Measurements from ENCODE around the gene FKBP1A. TPM values are rescaled to one million over a fixed set of nuclear protein-coding genes. Genes with fewer than 3 reads are reported as not detected.

FKBP1A gene
- total RNA-seq, 1 experiment from 2014 or later: 209 TPM

- no TSS peak for BruUV-seq (replicated peaks)
- H3K27me3 Mint-ChIP-seq (ENCODE audit: insufficient read depth, unreplicated experiment): no peaks in the 10 kb centered on the region
- peaks cover 14% of the 10 kb centered on the region for H3K36me3 Mint-ChIP-seq (ENCODE audit: insufficient read depth, unreplicated experiment)
- no peak overlapping the region for H3K4me3 Mint-ChIP-seq (ENCODE audit: unreplicated experiment)
- no peak for DNase-seq (ENCODE audit: unreplicated experiment)
- no peak for TF ChIP-seq CTCF (IDR thresholded peaks at IDR 0.05; ENCODE audit: unreplicated experiment)
- CTCF ChIA-PET: interaction anchor here (0.6 to 2.5 kb wide), 6 partner anchors 9 to 1002 kb away, joined by 3 to 7 read pairs (median 3); no protein-coding TSS in a partner anchor
- H3K4me1 Mint-ChIP-seq (ENCODE audit: insufficient read depth, unreplicated experiment): peaks cover 35% of the 10 kb centered on the region
- no peaks in the 10 kb centered on the region for H3K9me3 Mint-ChIP-seq (ENCODE audit: unreplicated experiment)
- intact Hi-C loops (cut with micrococcal nuclease): no loop called here
- POLR2A ChIA-PET: interaction anchor here (0.8 to 10.7 kb wide), 9 partner anchors 8 to 172 kb away, joined by 3 to 184 read pairs (median 13); partner anchors contain the start of genes FKBP1A and NSFL1C
- H3K27ac Mint-ChIP-seq (ENCODE audit: low read depth, unreplicated experiment): no peak overlapping the region
Observed at GRCh38 chr20:1331101-1331500, 61.8 kb downstream of the FKBP1A start.

- Mint-ChIP-seq H3K9me3 (ENCODE audit: unreplicated experiment) (no peaks in the 10 kb centered on the region), H3K4me1 (ENCODE audit: insufficient read depth, unreplicated experiment) (peaks cover 31% of the 10 kb centered on the region), H3K4me3 (ENCODE audit: unreplicated experiment) (peak overlapping the region; percentile 34), H3K36me3 (ENCODE audit: insufficient read depth, unreplicated experiment) (peaks cover 14% of the 10 kb centered on the region), H3K27ac (ENCODE audit: low read depth, unreplicated experiment) (no peak overlapping the region), H3K27me3 (ENCODE audit: insufficient read depth, unreplicated experiment) (no peaks in the 10 kb centered on the region)
- DNase-seq (ENCODE audit: unreplicated experiment): peak; percentile 89
- ChIA-PET CTCF (interaction anchor here (0.6 to 5.2 kb wide), 7 partner anchors 16 to 199 kb away, joined by 3 to 34 read pairs (median 5); no protein-coding TSS in a partner anchor), POLR2A (interaction anchor here (0.6 to 10.7 kb wide), 16 partner anchors 8 to 173 kb away, joined by 3 to 184 read pairs (median 6); partner anchors contain the start of genes FKBP1A and NSFL1C)
- TF ChIP-seq CTCF (IDR thresholded peaks at IDR 0.05; ENCODE audit: unreplicated experiment): no peak
- no TSS peak for BruUV-seq (replicated peaks)
- intact Hi-C loops (cut with micrococcal nuclease): no loop called here
Observed at GRCh38 chr20:1330075-1330830, 62.6 kb downstream of the FKBP1A start.

GRCh38 chr20:1328680-1329330 is 64.0 kb downstream of the FKBP1A start, which contains the start of gene SDCBP2:
Gene SDCBP2 (minus strand): TSS chr20:1329139. CDS start chr20:1320416, 8,723 bp downstream.
- Mint-ChIP-seq H3K27me3 (ENCODE audit: insufficient read depth, unreplicated experiment) (no peaks in the 10 kb centered on the region), H3K27ac (ENCODE audit: low read depth, unreplicated experiment) (no peak within 1 kb of the TSS), H3K36me3 (ENCODE audit: insufficient read depth, unreplicated experiment) (peaks cover 7% of the 10 kb centered on the region), H3K4me1 (ENCODE audit: insufficient read depth, unreplicated experiment) (peaks cover 24% of the 10 kb centered on the region), H3K9me3 (ENCODE audit: unreplicated experiment) (no peaks in the 10 kb centered on the region), H3K4me3 (ENCODE audit: unreplicated experiment) (peak within 1 kb of the TSS; percentile 34)
- ChIA-PET CTCF (interaction anchor here (0.6 to 5.2 kb wide), 6 partner anchors 16 to 499 kb away, joined by 3 to 34 read pairs (median 10); partner anchors contain the start of gene NSFL1C), POLR2A (interaction anchor here (0.6 to 10.7 kb wide), 22 partner anchors 8 to 1142 kb away, joined by 3 to 184 read pairs (median 5); partner anchors contain the start of genes FKBP1A, NSFL1C and SNRPB)
- TF ChIP-seq CTCF (IDR thresholded peaks at IDR 0.05; ENCODE audit: unreplicated experiment): no peak
- DNase-seq (ENCODE audit: unreplicated experiment): peak; percentile 89
- intact Hi-C loops (cut with micrococcal nuclease): no loop called here
- no TSS peak for BruUV-seq (replicated peaks)

Measured in MCF 10A (cell line).